Cardiac fibroblast (primary cell): ENCODE results near the gene ASCL1.
A peak's percentile ranks its signal among the peaks of the same experiment; 100 is the strongest.

Source experiments
- DNase-seq, 2 donors: peaks; one replicate each; pipeline versions ENCODE4 v3.0.0 to v3.0.0-alpha.2; 2010; ENCODE audit warnings: low read depth in 2 of 2
- H3K4me3 ChIP-seq, 2 donors: replicated peaks in 1 of 2; 1 replicate in 1 of 2; 2 replicates in 1 of 2; pipeline ENCODE4 v1.5.1; 2011; ENCODE audit warnings: low read depth in 2 of 2, low read length in 2 of 2, mild to moderate bottlenecking in 2 of 2, moderate library complexity in 1 of 2
- TF ChIP-seq, protein P1 (sequence below): IDR thresholded peaks from one replicate; pipeline ENCODE4 v1.5.1; 2011; ENCODE audit warnings: low read depth, mild to moderate bottlenecking, low read length, inconsistent platforms

Gene ASCL1

DNA sequence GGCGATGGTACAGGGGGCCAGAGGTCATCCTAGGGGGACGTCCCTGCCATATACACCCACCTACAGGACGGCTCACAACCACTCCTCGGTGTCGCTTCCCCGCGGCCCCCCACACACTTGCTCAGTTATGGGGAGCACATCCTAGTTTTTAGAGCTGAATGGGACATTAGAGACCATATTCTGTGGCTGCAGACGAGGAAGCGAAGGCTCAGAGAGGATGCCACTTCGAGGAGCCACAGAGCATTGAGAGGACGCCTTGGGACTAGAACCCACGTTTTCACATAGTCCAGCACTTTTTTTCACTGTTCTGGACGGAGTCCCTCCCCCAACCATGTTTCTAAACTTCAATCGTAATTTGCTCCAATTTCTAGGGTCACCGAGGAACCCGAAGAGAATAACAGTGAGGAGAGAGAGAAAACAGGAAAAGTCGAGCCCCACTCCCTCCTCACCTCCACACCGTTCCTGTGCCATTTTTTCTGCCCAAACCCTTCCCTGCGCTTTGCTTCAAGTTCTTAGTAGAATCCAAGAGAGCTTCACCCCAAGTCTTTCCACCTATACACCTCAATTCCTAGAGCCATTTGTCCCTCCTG is 641 bp upstream of the ASCL1 start:
- TF ChIP-seq, protein P1, sequence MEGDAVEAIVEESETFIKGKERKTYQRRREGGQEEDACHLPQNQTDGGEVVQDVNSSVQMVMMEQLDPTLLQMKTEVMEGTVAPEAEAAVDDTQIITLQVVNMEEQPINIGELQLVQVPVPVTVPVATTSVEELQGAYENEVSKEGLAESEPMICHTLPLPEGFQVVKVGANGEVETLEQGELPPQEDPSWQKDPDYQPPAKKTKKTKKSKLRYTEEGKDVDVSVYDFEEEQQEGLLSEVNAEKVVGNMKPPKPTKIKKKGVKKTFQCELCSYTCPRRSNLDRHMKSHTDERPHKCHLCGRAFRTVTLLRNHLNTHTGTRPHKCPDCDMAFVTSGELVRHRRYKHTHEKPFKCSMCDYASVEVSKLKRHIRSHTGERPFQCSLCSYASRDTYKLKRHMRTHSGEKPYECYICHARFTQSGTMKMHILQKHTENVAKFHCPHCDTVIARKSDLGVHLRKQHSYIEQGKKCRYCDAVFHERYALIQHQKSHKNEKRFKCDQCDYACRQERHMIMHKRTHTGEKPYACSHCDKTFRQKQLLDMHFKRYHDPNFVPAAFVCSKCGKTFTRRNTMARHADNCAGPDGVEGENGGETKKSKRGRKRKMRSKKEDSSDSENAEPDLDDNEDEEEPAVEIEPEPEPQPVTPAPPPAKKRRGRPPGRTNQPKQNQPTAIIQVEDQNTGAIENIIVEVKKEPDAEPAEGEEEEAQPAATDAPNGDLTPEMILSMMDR = no peak
- H3K4me3 ChIP-seq = no peak overlapping the region
- DNase-seq = no peak

DNA sequence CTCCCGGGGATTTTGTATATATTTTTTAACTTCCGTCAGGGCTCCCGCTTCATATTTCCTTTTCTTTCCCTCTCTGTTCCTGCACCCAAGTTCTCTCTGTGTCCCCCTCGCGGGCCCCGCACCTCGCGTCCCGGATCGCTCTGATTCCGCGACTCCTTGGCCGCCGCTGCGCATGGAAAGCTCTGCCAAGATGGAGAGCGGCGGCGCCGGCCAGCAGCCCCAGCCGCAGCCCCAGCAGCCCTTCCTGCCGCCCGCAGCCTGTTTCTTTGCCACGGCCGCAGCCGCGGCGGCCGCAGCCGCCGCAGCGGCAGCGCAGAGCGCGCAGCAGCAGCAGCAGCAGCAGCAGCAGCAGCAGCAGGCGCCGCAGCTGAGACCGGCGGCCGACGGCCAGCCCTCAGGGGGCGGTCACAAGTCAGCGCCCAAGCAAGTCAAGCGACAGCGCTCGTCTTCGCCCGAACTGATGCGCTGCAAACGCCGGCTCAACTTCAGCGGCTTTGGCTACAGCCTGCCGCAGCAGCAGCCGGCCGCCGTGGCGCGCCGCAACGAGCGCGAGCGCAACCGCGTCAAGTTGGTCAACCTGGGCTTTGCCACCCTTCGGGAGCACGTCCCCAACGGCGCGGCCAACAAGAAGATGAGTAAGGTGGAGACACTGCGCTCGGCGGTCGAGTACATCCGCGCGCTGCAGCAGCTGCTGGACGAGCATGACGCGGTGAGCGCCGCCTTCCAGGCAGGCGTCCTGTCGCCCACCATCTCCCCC is 777 bp downstream of the ASCL1 start:
- peak; percentile 33 to 38 for DNase-seq
- TF ChIP-seq, protein P1 = no peak
- H3K4me3 ChIP-seq = peak overlapping the region; percentile 32 to 36

DNA sequence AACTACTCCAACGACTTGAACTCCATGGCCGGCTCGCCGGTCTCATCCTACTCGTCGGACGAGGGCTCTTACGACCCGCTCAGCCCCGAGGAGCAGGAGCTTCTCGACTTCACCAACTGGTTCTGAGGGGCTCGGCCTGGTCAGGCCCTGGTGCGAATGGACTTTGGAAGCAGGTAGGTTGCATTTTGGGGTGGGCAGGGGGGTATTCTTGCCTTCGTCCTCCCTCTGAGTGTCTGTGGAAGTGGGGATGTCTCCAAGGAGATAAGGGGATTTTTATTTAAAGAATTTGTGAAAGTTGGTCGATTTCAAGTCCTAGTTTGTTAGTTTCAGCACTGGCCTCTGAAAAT is 1.3 kb downstream of the ASCL1 start:
- H3K4me3 ChIP-seq = peak overlapping the region in 1 of 2 donors; percentile 4
- no peak for DNase-seq
- TF ChIP-seq, protein P1 = no peak

DNA sequence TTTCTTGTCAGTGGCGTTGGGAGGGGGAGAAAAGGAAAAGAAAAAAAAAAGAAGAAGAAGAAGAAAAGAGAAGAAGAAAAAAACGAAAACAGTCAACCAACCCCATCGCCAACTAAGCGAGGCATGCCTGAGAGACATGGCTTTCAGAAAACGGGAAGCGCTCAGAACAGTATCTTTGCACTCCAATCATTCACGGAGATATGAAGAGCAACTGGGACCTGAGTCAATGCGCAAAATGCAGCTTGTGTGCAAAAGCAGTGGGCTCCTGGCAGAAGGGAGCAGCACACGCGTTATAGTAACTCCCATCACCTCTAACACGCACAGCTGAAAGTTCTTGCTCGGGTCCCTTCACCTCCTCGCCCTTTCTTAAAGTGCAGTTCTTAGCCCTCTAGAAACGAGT is 1.9 kb downstream of the ASCL1 start:
- H3K4me3 ChIP-seq = no peak overlapping the region
- TF ChIP-seq, protein P1 = no peak
- no peak for DNase-seq

DNA sequence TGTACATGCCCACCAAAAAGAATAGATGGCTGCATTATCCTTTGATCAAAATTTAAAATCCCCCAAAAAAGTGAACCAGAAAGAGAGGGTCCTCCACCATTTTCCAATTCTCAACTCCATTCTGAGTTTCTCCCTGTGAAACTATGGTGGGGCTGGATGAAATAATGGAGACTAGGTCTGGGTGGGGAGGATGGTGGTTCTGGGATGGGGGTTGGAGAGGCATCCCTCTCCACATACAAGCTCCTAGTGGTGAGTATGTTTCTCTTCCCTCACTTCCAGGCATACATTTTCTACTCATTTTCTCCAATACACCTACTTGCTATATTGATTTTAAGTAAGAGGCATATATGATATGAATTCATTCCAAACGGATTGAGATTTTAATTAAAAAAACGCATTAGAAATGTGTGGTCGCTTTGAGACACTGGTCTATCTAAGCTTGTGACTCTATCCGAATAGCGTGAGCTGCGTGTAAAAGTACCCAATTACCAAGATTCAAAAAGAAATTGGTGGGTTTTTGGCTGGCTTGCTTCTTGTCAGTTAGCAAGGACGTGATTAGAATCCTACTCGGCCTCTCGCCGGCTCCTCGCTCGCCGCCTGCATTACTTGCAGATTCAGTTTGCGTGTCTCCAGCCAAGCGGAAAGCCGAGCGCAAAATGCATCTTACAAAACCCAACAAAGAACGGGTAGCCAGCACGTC is 3.4 kb downstream of the ASCL1 start:
- TF ChIP-seq, protein P1 = no peak
- H3K4me3 ChIP-seq = no peak overlapping the region
- no peak for DNase-seq

DNA sequence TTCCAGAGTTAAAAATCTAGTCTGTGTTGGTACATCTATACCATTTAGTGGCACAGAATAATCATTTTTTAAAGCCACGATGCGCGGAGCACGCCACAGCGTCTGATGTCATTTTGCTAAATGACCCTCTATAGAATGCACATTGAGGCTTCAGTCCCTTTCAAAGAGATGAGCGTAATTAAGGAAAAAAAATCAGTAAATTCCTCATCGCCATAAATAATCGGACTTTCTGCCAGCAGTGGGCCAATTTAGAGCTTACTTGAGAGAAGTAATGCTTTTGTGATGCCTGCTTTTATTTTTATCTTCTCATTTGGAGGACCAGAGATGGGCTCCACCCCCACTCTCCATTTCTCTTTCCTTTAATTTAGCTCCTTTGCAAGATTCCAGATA is 4.0 kb downstream of the ASCL1 start:
- DNase-seq = no peak
- TF ChIP-seq, protein P1 = no peak
- H3K4me3 ChIP-seq = no peak overlapping the region
